HUES6 (cell line): ENCODE results near the gene C11orf21.

Experiments used
- H3K27ac ChIP-seq: 2 replicates; pipeline ENCODE4 v1.7.0; 2013; ENCODE audit warnings: low read depth, mild to moderate bottlenecking, low read length, inconsistent platforms
- H3K27me3 ChIP-seq: 2 replicates; pipeline ENCODE4 v1.6.1; 2013; ENCODE audit warnings: low read length; ENCODE audit not compliant: control insufficient read depth, insufficient read depth
- H3K36me3 ChIP-seq: 2 replicates; pipeline ENCODE4 v1.6.1; 2013; ENCODE audit warnings: low read length; ENCODE audit not compliant: control insufficient read depth, insufficient read depth
- H3K4me1 ChIP-seq: 2 replicates; pipeline ENCODE4 v1.6.1; 2013; ENCODE audit warnings: low read length; ENCODE audit not compliant: control insufficient read depth, insufficient read depth
- H3K4me3 ChIP-seq: 2 replicates; pipeline ENCODE4 v1.5.1; 2013; ENCODE audit warnings: low read depth, low read length
- H3K9ac ChIP-seq: one replicate; pipeline ENCODE4 v1.6.1; 2013; ENCODE audit warnings: mild to moderate bottlenecking, low read length
- H3K9me3 ChIP-seq: 2 replicates; pipeline ENCODE4 v1.6.1; 2013; ENCODE audit warnings: low read depth, low read length; ENCODE audit not compliant: control insufficient read depth, insufficient read depth

Gene C11orf21

GRCh38 chr11:2320568-2321310 is 19.0 kb upstream of the C11orf21 start:
- Histone ChIP-seq H3K27ac (no peak overlapping the region), H3K9ac (no peak overlapping the region), H3K4me3 (no peak overlapping the region), H3K36me3 (no peaks in the 10 kb centered on the region), H3K27me3 (no peaks in the 10 kb centered on the region), H3K9me3 (peaks cover 2% of the 10 kb centered on the region; the same call in 1 of the 2 replicates), H3K4me1 (no peaks in the 10 kb centered on the region)

GRCh38 chr11:2319791-2320472 is 18.2 kb upstream of the C11orf21 start:
- Histone ChIP-seq H3K4me3 (no peak overlapping the region), H3K36me3 (no peaks in the 10 kb centered on the region), H3K9ac (no peak overlapping the region), H3K27ac (no peak overlapping the region), H3K4me1 (no peaks in the 10 kb centered on the region), H3K27me3 (no peaks in the 10 kb centered on the region), H3K9me3 (peaks cover 2% of the 10 kb centered on the region; the same call in 1 of the 2 replicates)

- H3K9me3 ChIP-seq, result no peaks in the 10 kb centered on the region
- H3K9ac ChIP-seq, result no peak overlapping the region
- H3K27ac ChIP-seq, result no peak overlapping the region
- H3K4me1 ChIP-seq, result peaks cover 3% of the 10 kb centered on the region; the same call in 1 of the 2 replicates
- H3K4me3 ChIP-seq, result no peak overlapping the region
- H3K27me3 ChIP-seq, result no peaks in the 10 kb centered on the region
- no peaks in the 10 kb centered on the region for H3K36me3 ChIP-seq
These were observed 17.0 kb upstream of the C11orf21 start for GRCh38 chr11:2318707-2319106.

- Histone ChIP-seq H3K4me1 (peaks cover 3% of the 10 kb centered on the region; the same call in 1 of the 2 replicates), H3K9ac (no peak overlapping the region), H3K27ac (no peak overlapping the region), H3K36me3 (no peaks in the 10 kb centered on the region), H3K4me3 (no peak overlapping the region), H3K27me3 (no peaks in the 10 kb centered on the region), H3K9me3 (no peaks in the 10 kb centered on the region)
These were observed 16.4 kb upstream of the C11orf21 start for GRCh38 chr11:2318123-2318522.

GRCh38 chr11:2317354-2318050 is 15.8 kb upstream of the C11orf21 start:
- H3K27me3 ChIP-seq, result no peaks in the 10 kb centered on the region
- H3K4me3 ChIP-seq, result no peak overlapping the region
- no peaks in the 10 kb centered on the region for H3K36me3 ChIP-seq
- no peak overlapping the region for H3K9ac ChIP-seq
- H3K27ac ChIP-seq, result no peak overlapping the region
- peaks cover 3% of the 10 kb centered on the region; the same call in 1 of the 2 replicates for H3K4me1 ChIP-seq
- no peaks in the 10 kb centered on the region for H3K9me3 ChIP-seq

GRCh38 chr11:2316963-2317244 is 15.2 kb upstream of the C11orf21 start:
- H3K9me3 ChIP-seq, result no peaks in the 10 kb centered on the region
- H3K27me3 ChIP-seq, result no peaks in the 10 kb centered on the region
- H3K4me3 ChIP-seq, result no peak overlapping the region
- H3K36me3 ChIP-seq, result no peaks in the 10 kb centered on the region
- peaks cover 5% of the 10 kb centered on the region; the same call in 1 of the 2 replicates for H3K4me1 ChIP-seq
- no peak overlapping the region for H3K27ac ChIP-seq
- H3K9ac ChIP-seq, result no peak overlapping the region

GRCh38 chr11:2316169-2316962 is 14.6 kb upstream of the C11orf21 start:
- H3K9ac ChIP-seq, result no peak overlapping the region
- peaks cover 7% of the 10 kb centered on the region; the same call in 1 of the 2 replicates for H3K4me1 ChIP-seq

GRCh38 chr11:2315395-2316168 is 13.9 kb upstream of the C11orf21 start:
- no peak overlapping the region for H3K9ac ChIP-seq
- H3K36me3 ChIP-seq, result no peaks in the 10 kb centered on the region
- H3K4me1 ChIP-seq, result peaks cover 7% of the 10 kb centered on the region; the same call in 1 of the 2 replicates
- H3K27ac ChIP-seq, result no peak overlapping the region
- no peaks in the 10 kb centered on the region for H3K9me3 ChIP-seq
- H3K4me3 ChIP-seq, result no peak overlapping the region
- no peaks in the 10 kb centered on the region for H3K27me3 ChIP-seq

More at GRCh38 chr11:2316169-2316962, 14.6 kb upstream of the C11orf21 start:
- Histone ChIP-seq H3K9me3 (no peaks in the 10 kb centered on the region), H3K36me3 (no peaks in the 10 kb centered on the region), H3K27me3 (no peaks in the 10 kb centered on the region), H3K27ac (no peak overlapping the region), H3K4me3 (no peak overlapping the region)

- Histone ChIP-seq H3K27me3 (no peaks in the 10 kb centered on the region), H3K9ac (no peak overlapping the region), H3K4me1 (peaks cover 7% of the 10 kb centered on the region; the same call in 1 of the 2 replicates), H3K4me3 (no peak overlapping the region), H3K27ac (no peak overlapping the region), H3K9me3 (no peaks in the 10 kb centered on the region), H3K36me3 (no peaks in the 10 kb centered on the region)
These were observed 13.0 kb upstream of the C11orf21 start for GRCh38 chr11:2314525-2315394.
